ENCODE results near the gene DNAJA4.

DNA sequence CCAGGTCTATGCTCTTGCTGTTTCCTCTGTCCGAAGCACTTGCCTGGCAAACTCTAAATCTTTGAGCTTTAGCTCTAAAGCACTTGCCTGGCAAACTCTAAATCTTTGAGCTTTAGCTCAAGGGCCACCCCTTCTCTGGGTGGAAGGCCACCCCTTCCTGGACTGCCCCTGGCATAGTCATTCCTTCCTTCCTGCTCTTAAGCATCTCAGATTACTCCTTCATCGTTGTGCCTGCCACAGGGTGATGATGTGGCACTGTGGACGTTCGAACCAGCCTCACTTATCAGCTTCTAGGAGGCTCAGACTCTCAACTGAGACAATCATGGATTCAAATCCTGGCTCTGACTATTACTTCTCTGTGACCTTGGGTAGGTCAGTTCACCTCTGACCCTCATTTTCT, 65.3 kb downstream of the DNAJA4 start:
- TF ChIP-seq, protein P1, sequence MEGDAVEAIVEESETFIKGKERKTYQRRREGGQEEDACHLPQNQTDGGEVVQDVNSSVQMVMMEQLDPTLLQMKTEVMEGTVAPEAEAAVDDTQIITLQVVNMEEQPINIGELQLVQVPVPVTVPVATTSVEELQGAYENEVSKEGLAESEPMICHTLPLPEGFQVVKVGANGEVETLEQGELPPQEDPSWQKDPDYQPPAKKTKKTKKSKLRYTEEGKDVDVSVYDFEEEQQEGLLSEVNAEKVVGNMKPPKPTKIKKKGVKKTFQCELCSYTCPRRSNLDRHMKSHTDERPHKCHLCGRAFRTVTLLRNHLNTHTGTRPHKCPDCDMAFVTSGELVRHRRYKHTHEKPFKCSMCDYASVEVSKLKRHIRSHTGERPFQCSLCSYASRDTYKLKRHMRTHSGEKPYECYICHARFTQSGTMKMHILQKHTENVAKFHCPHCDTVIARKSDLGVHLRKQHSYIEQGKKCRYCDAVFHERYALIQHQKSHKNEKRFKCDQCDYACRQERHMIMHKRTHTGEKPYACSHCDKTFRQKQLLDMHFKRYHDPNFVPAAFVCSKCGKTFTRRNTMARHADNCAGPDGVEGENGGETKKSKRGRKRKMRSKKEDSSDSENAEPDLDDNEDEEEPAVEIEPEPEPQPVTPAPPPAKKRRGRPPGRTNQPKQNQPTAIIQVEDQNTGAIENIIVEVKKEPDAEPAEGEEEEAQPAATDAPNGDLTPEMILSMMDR (IDR thresholded peaks at IDR 0.05) = no peak
- TF ChIP-seq POLR2A (IDR thresholded peaks at IDR 0.05) = no peak
- TF ChIP-seq EP300 (IDR thresholded peaks at IDR 0.05) = no peak
